ENCODE measurements around the gene PPIL6. TPM values are rescaled to one million over a fixed set of nuclear protein-coding genes. Genes with fewer than 3 reads are reported as not detected.

The PPIL6 gene
- total RNA-seq, 1 donor from 2014 or later, result 4.7 TPM

DNA sequence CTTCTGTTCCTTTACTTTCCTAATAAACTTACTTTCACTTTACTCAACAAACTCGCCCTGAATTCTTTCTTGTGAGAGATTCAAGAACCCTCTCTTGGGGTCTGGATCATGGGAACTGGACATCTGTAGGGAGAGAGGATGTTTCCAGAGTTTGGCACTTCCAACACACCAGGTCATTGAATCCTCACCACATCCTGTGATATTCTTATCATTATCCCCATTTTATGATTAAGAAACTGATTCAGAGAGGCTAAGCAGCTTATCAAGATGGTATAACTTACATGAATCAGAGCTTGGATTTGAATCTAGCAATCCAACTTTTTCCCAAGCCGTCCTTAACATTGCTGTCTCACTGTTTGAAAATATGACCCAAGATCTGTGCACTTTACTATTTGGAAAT is 15.5 kb downstream of the PPIL6 start:
- Histone ChIP-seq H3K4me3 (ENCODE audit: low read depth, low read length) (no peak overlapping the region), H3K36me3 (ENCODE audit: control insufficient read depth, insufficient read depth, low read length) (no peaks in the 10 kb centered on the region), H3K27me3 (ENCODE audit: control insufficient read depth, insufficient read depth, low read length) (no peaks in the 10 kb centered on the region)
- no peak for DNase-seq (ENCODE audit: low read depth)
- TF ChIP-seq CTCF (IDR thresholded peaks at IDR 0.05; ENCODE audit: insufficient read depth, low read length, poor library complexity, severe bottlenecking), result no peak

DNA sequence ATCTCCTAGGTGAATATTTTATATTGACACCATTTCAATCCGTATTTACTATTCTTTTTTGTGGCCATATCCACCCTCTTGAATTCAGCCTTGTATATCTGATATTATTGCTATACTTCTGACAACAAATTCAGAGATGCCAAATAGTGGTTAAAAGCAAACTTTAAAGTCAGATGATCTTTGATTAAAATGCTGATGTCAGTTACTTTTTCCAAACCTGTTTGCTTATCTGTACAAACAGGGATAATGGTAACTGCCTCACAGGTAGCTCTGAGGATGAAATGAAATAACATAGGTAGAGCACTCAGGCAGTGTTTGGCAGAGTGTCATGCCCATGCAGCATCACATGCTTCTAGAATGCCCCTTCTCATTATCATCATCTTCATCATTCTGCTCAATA is 19.2 kb downstream of the PPIL6 start:
- Histone ChIP-seq H3K27me3 (ENCODE audit: control insufficient read depth, insufficient read depth, low read length) (no peaks in the 10 kb centered on the region), H3K36me3 (ENCODE audit: control insufficient read depth, insufficient read depth, low read length) (no peaks in the 10 kb centered on the region), H3K4me3 (ENCODE audit: low read depth, low read length) (no peak overlapping the region)
- TF ChIP-seq CTCF (IDR thresholded peaks at IDR 0.05; ENCODE audit: insufficient read depth, low read length, poor library complexity, severe bottlenecking), result no peak
- no peak for DNase-seq (ENCODE audit: low read depth)

GRCh38 chr6:109420751-109421150 is 19.7 kb downstream of the PPIL6 start:
- DNase-seq (ENCODE audit: low read depth), result peak; percentile 69
- TF ChIP-seq CTCF (IDR thresholded peaks at IDR 0.05; ENCODE audit: insufficient read depth, low read length, poor library complexity, severe bottlenecking), result no peak

GRCh38 chr6:109417646-109418045 is 22.8 kb downstream of the PPIL6 start:
- no peak overlapping the region for H3K4me3 ChIP-seq (ENCODE audit: low read depth, low read length)
- DNase-seq (ENCODE audit: low read depth), result no peak
- no peaks in the 10 kb centered on the region for H3K27me3 ChIP-seq (ENCODE audit: control insufficient read depth, insufficient read depth, low read length)
- no peak for TF ChIP-seq CTCF (IDR thresholded peaks at IDR 0.05; ENCODE audit: insufficient read depth, low read length, poor library complexity, severe bottlenecking)
- no peaks in the 10 kb centered on the region for H3K36me3 ChIP-seq (ENCODE audit: control insufficient read depth, insufficient read depth, low read length)

More at GRCh38 chr6:109420751-109421150, 19.7 kb downstream of the PPIL6 start:
- no peaks in the 10 kb centered on the region for H3K36me3 ChIP-seq (ENCODE audit: control insufficient read depth, insufficient read depth, low read length)
- no peaks in the 10 kb centered on the region for H3K27me3 ChIP-seq (ENCODE audit: control insufficient read depth, insufficient read depth, low read length)
- H3K4me3 ChIP-seq (ENCODE audit: low read depth, low read length), result no peak overlapping the region

- TF ChIP-seq CTCF (IDR thresholded peaks at IDR 0.05; ENCODE audit: insufficient read depth, low read length, poor library complexity, severe bottlenecking), result no peak
- H3K36me3 ChIP-seq (ENCODE audit: control insufficient read depth, insufficient read depth, low read length), result no peaks in the 10 kb centered on the region
- no peak overlapping the region for H3K4me3 ChIP-seq (ENCODE audit: low read depth, low read length)
- no peaks in the 10 kb centered on the region for H3K27me3 ChIP-seq (ENCODE audit: control insufficient read depth, insufficient read depth, low read length)
- DNase-seq (ENCODE audit: low read depth), result no peak
Observed at GRCh38 chr6:109411034-109411433, 29.4 kb downstream of the PPIL6 start.

GRCh38 chr6:109406196-109406595 is 34.2 kb downstream of the PPIL6 start:
- no peak for DNase-seq (ENCODE audit: low read depth)
- no peaks in the 10 kb centered on the region for H3K36me3 ChIP-seq (ENCODE audit: control insufficient read depth, insufficient read depth, low read length)
- H3K4me3 ChIP-seq (ENCODE audit: low read depth, low read length), result no peak overlapping the region
- TF ChIP-seq CTCF (IDR thresholded peaks at IDR 0.05; ENCODE audit: insufficient read depth, low read length, poor library complexity, severe bottlenecking), result no peak
- H3K27me3 ChIP-seq (ENCODE audit: control insufficient read depth, insufficient read depth, low read length), result no peaks in the 10 kb centered on the region
